GM12864 (cell line): ENCODE data around the gene CLEC18A.
"Not testable (repeated sequence)": the region's sequence is repeated elsewhere in the genome, so short reads cannot be mapped to it uniquely, and the experiment has no call there.

Experiments used
- DNase-seq: peaks from one replicate; pipeline ENCODE4 v3.0.0-alpha.2; 2011; ENCODE audit warnings: low read depth
- H3K4me3 ChIP-seq: 2 replicates; pipeline ENCODE4 v1.5.1; 2011; ENCODE audit warnings: mild to moderate bottlenecking, low read depth, low read length, control low read depth
- CTCF ChIP-seq: IDR thresholded peaks from 2 replicates; pipeline ENCODE4 v1.5.1; 2011; ENCODE audit warnings: low read depth, mild to moderate bottlenecking, moderate library complexity, low read length, control low read depth, inconsistent platforms; ENCODE audit errors: missing control alignments

Gene CLEC18A

DNA sequence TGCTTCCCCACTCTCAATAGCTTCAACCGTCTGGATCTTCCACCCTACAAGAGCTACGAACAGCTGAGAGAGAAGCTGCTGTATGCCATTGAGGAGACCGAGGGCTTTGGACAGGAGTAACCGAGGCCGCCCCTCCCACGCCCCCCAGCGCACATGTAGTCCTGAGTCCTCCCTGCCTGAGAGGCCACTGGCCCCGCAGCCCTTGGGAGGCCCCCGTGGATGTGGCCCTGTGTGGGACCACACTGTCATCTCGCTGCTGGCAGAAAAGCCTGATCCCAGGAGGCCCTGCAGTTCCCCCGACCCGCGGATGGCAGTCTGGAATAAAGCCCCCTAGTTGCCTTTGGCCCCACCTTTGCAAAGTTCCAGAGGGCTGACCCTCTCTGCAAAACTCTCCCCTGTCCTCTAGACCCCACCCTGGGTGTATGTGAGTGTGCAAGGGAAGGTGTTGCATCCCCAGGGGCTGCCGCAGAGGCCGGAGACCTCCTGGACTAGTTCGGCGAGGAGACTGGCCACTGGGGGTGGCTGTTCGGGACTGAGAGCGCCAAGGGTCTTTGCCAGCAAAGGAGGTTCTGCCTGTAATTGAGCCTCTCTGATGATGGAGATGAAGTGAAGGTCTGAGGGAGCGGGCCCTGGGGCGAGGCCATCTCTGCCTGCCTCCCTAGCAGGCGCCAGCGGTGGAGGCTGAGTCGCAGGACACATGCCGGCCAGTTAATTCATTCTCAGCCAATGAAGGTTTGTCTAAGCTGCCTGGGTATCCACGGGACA is 11.1 kb upstream of the CLEC18A start:
- no peak for TF ChIP-seq CTCF
- DNase-seq = no peak
- no peak overlapping the region for H3K4me3 ChIP-seq

- no peak overlapping the region for H3K4me3 ChIP-seq
- TF ChIP-seq CTCF = no peak
- no peak for DNase-seq
These were observed 10.5 kb upstream of the CLEC18A start for GRCh38 chr16:69940676-69941075.

DNA sequence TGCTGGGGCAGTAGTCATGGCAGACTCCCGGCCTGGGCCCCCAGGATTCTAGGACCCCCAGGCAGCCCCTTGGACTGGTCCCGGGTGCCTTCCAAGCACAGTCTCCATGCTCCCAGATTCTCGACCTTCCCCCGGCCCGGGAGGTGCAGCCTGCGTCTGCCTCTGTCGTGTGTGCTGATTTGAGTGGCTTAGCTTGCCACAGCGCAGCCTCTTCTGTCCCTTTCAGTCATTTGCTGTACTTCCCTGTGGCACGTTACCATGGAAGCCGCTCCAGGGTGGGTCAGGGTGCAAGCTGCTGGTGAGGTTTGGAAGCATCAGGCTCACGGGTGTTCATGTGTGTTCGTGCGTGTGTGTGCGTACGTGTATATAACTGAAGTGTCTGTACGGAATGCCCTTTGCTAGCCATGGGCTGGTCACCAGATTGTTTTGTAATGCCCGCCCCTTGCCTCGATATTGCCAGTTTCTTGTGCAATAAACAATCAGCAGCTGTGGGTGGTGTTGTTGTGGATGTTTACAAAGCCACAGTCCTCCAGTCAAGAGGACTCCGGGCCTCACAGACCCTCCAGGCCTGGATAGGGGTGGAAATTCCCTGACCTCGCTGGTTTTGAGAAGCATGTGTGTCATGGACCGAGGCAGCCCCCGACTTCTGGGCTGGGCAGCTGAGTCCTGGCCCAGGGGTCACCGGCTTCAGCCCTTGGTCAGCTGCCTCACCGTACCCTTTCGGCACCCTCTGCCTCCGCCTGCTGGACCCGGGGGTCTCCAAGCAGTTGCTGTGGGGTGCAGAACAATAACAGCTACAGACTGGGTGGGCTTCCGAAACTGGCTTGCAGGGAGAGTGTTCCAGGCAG is 9.7 kb upstream of the CLEC18A start:
- no peak for DNase-seq
- no peak for TF ChIP-seq CTCF
- no peak overlapping the region for H3K4me3 ChIP-seq

- DNase-seq = no peak
- TF ChIP-seq CTCF = no peak
- H3K4me3 ChIP-seq = no peak overlapping the region
These were observed 9.0 kb upstream of the CLEC18A start for GRCh38 chr16:69942099-69942491.

GRCh38 chr16:69942627-69943170 is 8.4 kb upstream of the CLEC18A start:
- DNase-seq = no peak
- TF ChIP-seq CTCF = no peak
- H3K4me3 ChIP-seq = no peak overlapping the region

- DNase-seq, H3K4me3 ChIP-seq: not testable (repeated sequence)
These were observed 7.7 kb upstream of the CLEC18A start for GRCh38 chr16:69943241-69944036.

DNA sequence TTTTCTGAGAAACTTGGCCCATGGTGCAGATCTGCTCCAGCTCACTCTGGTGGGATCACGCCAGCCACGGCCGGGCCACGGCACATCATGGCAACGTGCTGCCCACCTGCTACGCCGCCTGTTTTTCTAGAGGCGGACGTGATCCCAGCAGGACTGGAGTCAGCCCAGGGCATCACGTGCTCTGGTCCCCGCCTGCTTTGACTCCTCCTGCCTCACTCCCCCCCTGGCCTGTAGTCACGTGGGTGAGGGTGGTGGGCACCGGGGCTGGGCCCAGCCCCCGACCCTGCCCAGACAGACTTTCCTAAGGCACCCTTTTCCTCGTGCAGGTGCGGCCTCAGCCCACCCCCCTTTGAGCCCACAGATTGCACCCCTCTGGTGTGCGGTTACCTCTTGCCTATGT is 723 bp upstream of the CLEC18A start:
- DNase-seq = not testable (repeated sequence)

DNA sequence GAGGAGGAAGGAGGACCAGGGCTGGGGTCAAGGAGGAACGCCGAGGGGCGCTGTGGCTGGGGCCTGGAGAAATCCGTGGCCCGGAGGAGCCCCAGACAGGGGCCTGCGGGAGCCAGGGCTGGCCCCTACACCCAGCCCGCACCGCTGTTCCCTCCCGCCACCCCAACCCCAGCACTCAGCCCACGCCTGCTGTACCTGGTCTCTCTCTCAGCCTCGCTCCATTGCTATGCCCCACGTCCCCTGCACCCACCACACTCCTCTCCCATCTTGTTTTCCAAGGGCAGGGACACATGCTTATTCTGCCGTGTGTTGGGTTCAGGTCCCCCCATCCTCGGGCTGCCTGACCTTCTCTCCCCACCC is 518 bp downstream of the CLEC18A start:
- not testable (repeated sequence) for DNase-seq

More for the DNA sequence above, 723 bp upstream of the CLEC18A start:
- H3K4me3 ChIP-seq = not testable (repeated sequence)

DNA sequence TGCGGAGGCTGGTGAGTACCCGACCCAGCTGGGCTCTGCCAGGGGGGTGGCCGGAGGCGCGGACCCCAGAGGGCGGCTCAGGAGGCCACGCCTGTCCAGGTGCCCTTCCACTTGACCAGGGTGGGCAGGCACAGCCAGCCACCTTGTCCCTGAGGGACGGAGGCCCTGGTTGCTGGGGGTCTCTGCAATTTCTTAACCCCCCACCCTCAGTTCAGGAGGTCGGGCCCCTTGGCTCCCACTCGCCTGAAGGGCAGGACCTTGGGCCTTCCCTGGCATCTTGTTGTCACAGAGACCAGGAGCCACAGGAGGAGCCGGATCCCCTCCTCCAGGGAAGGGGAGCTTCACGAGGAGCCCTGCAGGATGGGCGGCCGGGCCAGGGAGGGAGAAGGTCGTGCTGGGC is 982 bp downstream of the CLEC18A start:
- DNase-seq = not testable (repeated sequence)

More for the DNA sequence above, 518 bp downstream of the CLEC18A start:
- not testable (repeated sequence) for H3K4me3 ChIP-seq

GRCh38 chr16:69952572-69953355 is 1.6 kb downstream of the CLEC18A start:
- not testable (repeated sequence) for DNase-seq, H3K4me3 ChIP-seq

More for the DNA sequence above, 982 bp downstream of the CLEC18A start:
- not testable (repeated sequence) for H3K4me3 ChIP-seq

DNA sequence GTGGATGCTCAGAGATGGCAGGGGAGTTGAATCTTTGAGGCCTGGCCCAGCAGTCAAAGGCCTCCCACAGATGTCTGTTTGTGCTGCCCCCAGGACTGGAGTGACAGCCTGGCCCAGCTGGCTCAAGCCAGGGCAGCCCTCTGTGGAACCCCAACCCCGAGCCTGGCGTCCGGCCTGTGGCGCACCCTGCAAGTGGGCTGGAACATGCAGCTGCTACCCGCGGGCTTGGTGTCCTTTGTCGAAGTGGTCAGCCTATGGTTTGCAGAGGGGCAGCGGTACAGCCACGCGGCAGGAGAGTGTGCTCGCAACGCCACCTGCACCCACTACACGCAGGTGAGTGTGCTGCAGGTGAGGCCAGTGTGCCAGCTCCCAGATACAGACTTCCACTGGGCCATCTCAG is 3.1 kb downstream of the CLEC18A start:
- not testable (repeated sequence) for DNase-seq, H3K4me3 ChIP-seq
